GM19467 (cell line): ENCODE data around the gene PRR3.
A peak's percentile ranks its signal among the peaks of the same experiment; 100 is the strongest.
"Not testable (repeated sequence)": the region's sequence is repeated elsewhere in the genome, so short reads cannot be mapped to it uniquely, and the experiment has no call there.

Experiments used
- ATAC-seq: cut with Tn5 transposase; IDR thresholded peaks from one replicate; pipeline ENCODE4 v1.9.1; 2021; ENCODE audit warnings: mild to moderate bottlenecking, moderate library complexity; ENCODE audit not compliant: unreplicated experiment

Gene PRR3

GRCh38 chr6:30556906-30557682 is at the start of gene PRR3:
Gene PRR3 (plus strand): TSS chr6:30557295. CDS start chr6:30557345, 50 bp downstream.
- ATAC-seq = peak; percentile 52

GRCh38 chr6:30507849-30508827 is 49.0 kb upstream of the PRR3 start:
- ATAC-seq = no peak

GRCh38 chr6:30508890-30509736 is 48.0 kb upstream of the PRR3 start:
- ATAC-seq = peak; percentile 34

GRCh38 chr6:30510419-30511168 is 46.5 kb upstream of the PRR3 start:
- ATAC-seq = no peak

DNA sequence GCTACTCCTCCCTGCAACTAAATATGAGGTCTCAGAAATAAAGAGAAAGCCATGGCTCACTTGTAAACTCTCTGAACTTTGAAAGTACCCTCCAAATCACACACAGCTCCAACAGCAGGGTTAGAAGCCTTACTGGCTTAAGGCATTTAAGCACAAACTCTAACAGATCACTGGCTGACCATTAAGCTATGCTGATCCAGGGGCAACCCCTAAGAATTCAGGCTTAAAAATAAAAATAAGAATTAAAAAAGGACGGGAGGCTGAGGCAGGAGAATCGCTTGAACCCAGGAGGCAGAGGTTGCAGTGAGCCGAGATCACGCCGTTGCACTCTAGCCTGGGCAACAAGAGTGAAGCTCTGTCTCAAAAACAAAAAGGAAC is 45.9 kb upstream of the PRR3 start:
- ATAC-seq = no peak

- no peak for ATAC-seq
These were observed 43.6 kb upstream of the PRR3 start for GRCh38 chr6:30513451-30513850.

DNA sequence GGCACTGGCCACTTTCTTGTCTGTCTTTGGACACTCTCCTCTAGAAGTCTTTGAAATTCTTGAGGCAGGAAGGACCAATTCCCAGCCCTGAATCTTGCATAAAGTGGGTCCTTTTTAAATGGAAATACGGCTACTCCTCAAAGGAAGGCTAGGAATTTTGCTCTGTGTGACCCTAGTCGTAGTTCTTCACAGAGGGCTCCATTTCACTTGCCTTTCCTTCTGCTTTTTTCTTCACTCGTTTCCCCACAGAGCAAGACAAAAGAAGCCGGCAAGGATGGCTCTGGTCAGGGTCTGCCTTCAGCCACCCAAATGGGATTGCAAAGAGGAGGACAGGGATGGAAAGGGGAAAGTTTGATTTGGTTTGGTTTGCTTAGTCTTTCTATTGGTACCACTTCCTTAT is 42.0 kb upstream of the PRR3 start:
- no peak for ATAC-seq

- ATAC-seq = peak; percentile 52
These were observed 40.9 kb upstream of the PRR3 start for GRCh38 chr6:30515944-30516753.

DNA sequence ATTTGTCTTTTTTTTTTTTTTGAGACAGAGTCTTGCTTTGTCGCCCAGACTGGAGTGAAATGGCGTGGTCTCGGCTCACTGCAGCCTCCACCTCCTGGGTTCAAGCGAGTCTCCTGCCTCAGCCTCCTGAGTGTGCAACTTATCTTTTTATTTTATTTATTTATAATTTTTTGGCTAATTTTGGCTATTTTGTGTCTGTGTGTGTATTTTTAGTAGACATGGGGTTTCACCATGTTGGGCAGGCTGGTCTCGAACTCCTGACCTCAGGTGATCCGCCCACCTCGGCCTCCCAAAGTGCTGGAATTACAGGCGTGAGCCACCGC is 40.4 kb upstream of the PRR3 start:
- not testable (repeated sequence) for ATAC-seq

GRCh38 chr6:30517767-30518504 is 39.2 kb upstream of the PRR3 start:
- ATAC-seq = not testable (repeated sequence)

GRCh38 chr6:30518505-30519145 is 38.5 kb upstream of the PRR3 start:
- ATAC-seq = not testable (repeated sequence)

GRCh38 chr6:30520522-30520921 is 36.6 kb upstream of the PRR3 start:
- no peak for ATAC-seq

- not testable (repeated sequence) for ATAC-seq
These were observed 36.0 kb upstream of the PRR3 start for GRCh38 chr6:30521082-30521481.

DNA sequence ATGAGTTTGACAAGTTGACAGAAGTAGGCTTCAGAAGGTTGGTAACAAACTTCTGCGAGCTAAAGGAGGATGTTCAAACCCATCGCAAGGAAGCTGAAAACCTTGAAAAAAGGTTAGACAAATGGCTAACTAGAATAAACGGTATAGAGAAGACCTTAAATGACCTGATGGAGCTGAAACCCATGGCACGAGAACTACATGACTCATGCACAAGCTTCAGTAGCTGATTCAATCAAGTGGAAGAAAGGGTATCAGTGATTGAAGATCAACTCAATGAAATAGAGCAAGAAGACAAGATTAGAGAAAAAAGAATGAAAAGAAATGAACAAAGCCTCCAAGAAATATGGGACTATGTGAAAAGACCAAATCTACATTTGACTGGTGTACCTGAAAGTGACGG is 35.1 kb upstream of the PRR3 start:
- ATAC-seq = not testable (repeated sequence)

DNA sequence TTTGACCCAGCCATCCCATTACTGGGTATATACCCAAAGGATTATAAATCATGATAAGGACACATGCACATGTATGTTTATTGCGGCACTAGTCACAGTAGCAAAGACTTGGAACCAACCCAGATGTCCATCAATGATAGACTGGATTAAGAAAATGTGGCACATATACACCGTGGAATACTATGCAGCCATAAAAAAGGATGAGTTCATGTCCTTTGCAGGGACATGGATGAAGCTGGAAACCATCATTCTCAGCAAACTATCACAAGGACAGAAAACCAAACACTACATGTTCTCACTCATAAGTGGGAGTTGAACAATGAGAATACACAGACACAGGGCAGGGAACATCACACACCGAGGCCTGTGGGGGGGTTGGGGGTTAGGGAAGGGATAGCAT is 30.7 kb upstream of the PRR3 start:
- ATAC-seq = not testable (repeated sequence)

GRCh38 chr6:30529349-30529875 is 27.7 kb upstream of the PRR3 start:
- not testable (repeated sequence) for ATAC-seq

DNA sequence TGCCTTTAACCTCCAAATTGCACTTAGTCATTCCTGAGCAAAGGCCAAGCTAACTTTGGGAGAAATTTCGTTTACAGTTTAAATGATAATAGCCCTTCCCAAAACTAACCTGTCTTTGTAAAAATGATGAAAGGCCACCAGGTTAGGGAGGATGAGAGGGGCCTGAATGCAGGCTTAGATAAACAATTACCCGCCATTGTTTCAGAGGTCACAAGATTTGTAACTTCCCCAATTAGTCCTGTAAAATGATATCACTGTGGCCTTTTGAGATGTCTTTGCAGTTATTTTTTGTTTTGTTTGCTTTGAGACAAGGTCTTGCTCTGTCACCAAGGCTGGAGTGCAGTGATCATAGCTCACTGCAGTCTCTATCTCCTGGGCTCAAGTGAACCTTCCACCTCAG is 27.1 kb upstream of the PRR3 start:
- ATAC-seq = no peak
